ENCODE results near the gene BAIAP3.

DNA sequence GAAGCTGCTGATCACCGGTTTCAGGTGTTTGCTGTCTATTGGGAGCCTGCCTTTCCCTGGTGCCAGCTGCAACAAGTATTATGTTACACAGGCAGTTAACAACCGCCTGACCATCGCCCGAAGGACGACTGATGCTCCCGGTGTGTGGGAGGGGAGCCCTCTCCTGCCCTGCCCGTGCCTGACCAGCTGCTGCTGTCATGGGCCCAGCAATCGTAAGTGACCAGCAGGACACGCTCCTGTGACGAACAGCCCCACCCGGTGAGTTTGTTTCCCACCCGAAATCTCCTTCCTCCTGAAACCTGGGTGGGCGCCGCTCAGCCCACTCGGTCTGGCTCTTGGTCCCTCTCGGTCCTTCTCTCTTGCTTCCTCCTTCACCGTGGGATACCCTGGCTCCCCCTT, 41.9 kb upstream of the BAIAP3 start:
- TF ChIP-seq POLR2A (IDR thresholded peaks at IDR 0.05; ENCODE audit: low read depth, low read length) (no peak), MAFK (IDR thresholded peaks at IDR 0.05; ENCODE audit: low read depth, low read length) (no peak), RAD21 (IDR thresholded peaks at IDR 0.05; ENCODE audit: low read length) (no peak), FOS (IDR thresholded peaks at IDR 0.05; ENCODE audit: low read depth, low read length) (no peak), BHLHE40 (IDR thresholded peaks at IDR 0.05; ENCODE audit: low read depth, low read length) (no peak), MXI1 (IDR thresholded peaks at IDR 0.05; ENCODE audit: borderline replicate concordance, low read depth, low read length) (no peak), SMC3 (IDR thresholded peaks at IDR 0.05; ENCODE audit: low read depth, low read length) (no peak), RFX5 (IDR thresholded peaks at IDR 0.05; ENCODE audit: low read depth, low read length) (no peak), NFE2L2 (IDR thresholded peaks at IDR 0.05; ENCODE audit: low read depth, low read length) (no peak), CHD1 (IDR thresholded peaks at IDR 0.05; ENCODE audit: low read depth, low read length) (no peak), CEBPB (IDR thresholded peaks at IDR 0.05; ENCODE audit: low read depth, low read length) (no peak)
- TF ChIP-seq, protein P1, sequence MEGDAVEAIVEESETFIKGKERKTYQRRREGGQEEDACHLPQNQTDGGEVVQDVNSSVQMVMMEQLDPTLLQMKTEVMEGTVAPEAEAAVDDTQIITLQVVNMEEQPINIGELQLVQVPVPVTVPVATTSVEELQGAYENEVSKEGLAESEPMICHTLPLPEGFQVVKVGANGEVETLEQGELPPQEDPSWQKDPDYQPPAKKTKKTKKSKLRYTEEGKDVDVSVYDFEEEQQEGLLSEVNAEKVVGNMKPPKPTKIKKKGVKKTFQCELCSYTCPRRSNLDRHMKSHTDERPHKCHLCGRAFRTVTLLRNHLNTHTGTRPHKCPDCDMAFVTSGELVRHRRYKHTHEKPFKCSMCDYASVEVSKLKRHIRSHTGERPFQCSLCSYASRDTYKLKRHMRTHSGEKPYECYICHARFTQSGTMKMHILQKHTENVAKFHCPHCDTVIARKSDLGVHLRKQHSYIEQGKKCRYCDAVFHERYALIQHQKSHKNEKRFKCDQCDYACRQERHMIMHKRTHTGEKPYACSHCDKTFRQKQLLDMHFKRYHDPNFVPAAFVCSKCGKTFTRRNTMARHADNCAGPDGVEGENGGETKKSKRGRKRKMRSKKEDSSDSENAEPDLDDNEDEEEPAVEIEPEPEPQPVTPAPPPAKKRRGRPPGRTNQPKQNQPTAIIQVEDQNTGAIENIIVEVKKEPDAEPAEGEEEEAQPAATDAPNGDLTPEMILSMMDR (conservative IDR thresholded peaks at IDR 0.05; ENCODE audit: low read depth, low read length): no peak
- TF ChIP-seq, protein P2, sequence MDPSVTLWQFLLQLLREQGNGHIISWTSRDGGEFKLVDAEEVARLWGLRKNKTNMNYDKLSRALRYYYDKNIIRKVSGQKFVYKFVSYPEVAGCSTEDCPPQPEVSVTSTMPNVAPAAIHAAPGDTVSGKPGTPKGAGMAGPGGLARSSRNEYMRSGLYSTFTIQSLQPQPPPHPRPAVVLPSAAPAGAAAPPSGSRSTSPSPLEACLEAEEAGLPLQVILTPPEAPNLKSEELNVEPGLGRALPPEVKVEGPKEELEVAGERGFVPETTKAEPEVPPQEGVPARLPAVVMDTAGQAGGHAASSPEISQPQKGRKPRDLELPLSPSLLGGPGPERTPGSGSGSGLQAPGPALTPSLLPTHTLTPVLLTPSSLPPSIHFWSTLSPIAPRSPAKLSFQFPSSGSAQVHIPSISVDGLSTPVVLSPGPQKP (IDR thresholded peaks at IDR 0.05; ENCODE audit: borderline replicate concordance, low read depth, low read length): no peak

Measured in IMR-90 (cell line).